Measurements from ENCODE around the gene KCNAB1.
"Not testable (repeated sequence)": the region's sequence is repeated elsewhere in the genome, so short reads cannot be mapped to it uniquely, and the experiment has no call there.

Gene KCNAB1

GRCh38 chr3:156284637-156285036 lies 164.3 kb downstream of the KCNAB1 start:
- not testable (repeated sequence) for H3K4me1 Mint-ChIP-seq (ENCODE audit: low read depth); H3K9me3 Mint-ChIP-seq (ENCODE audit: low read depth); H3K36me3 Mint-ChIP-seq; H3K27ac Mint-ChIP-seq; H3K4me3 Mint-ChIP-seq
- H3K27me3 Mint-ChIP-seq = peaks cover 11% of the 10 kb centered on the region

GRCh38 chr3:156285626-156286025 lies 165.2 kb downstream of the KCNAB1 start:
- Mint-ChIP-seq H3K4me3 (no peak overlapping the region), H3K9me3 (ENCODE audit: low read depth) (no peaks in the 10 kb centered on the region), H3K27ac (no peak overlapping the region), H3K36me3 (no peaks in the 10 kb centered on the region), H3K4me1 (ENCODE audit: low read depth) (no peaks in the 10 kb centered on the region), H3K27me3 (peaks cover 20% of the 10 kb centered on the region)

GRCh38 chr3:156290924-156291271 lies 170.5 kb downstream of the KCNAB1 start:
- H3K4me3 Mint-ChIP-seq = no peak overlapping the region
- peaks cover 27% of the 10 kb centered on the region for H3K27me3 Mint-ChIP-seq

GRCh38 chr3:156291272-156292123 lies 171.1 kb downstream of the KCNAB1 start:
- peaks cover 28% of the 10 kb centered on the region for H3K27me3 Mint-ChIP-seq
- no peaks in the 10 kb centered on the region for H3K9me3 Mint-ChIP-seq (ENCODE audit: low read depth)
- H3K4me1 Mint-ChIP-seq (ENCODE audit: low read depth) = peaks cover 9% of the 10 kb centered on the region
- peak overlapping the region; percentile 56 for H3K4me3 Mint-ChIP-seq
- no peaks in the 10 kb centered on the region for H3K36me3 Mint-ChIP-seq
- H3K27ac Mint-ChIP-seq = no peak overlapping the region

More at GRCh38 chr3:156290924-156291271, 170.5 kb downstream of the KCNAB1 start:
- H3K4me1 Mint-ChIP-seq (ENCODE audit: low read depth) = peaks cover 9% of the 10 kb centered on the region
- no peak overlapping the region for H3K27ac Mint-ChIP-seq
- no peaks in the 10 kb centered on the region for H3K9me3 Mint-ChIP-seq (ENCODE audit: low read depth)
- H3K36me3 Mint-ChIP-seq = no peaks in the 10 kb centered on the region

GRCh38 chr3:156293566-156293965 lies 173.2 kb downstream of the KCNAB1 start:
- Mint-ChIP-seq H3K4me1 (ENCODE audit: low read depth) (peaks cover 9% of the 10 kb centered on the region), H3K27me3 (peaks cover 27% of the 10 kb centered on the region), H3K4me3 (no peak overlapping the region), H3K36me3 (no peaks in the 10 kb centered on the region), H3K9me3 (ENCODE audit: low read depth) (no peaks in the 10 kb centered on the region), H3K27ac (no peak overlapping the region)

GRCh38 chr3:156297582-156297981 lies 177.2 kb downstream of the KCNAB1 start:
- H3K27me3 Mint-ChIP-seq = peaks cover 17% of the 10 kb centered on the region
- no peaks in the 10 kb centered on the region for H3K9me3 Mint-ChIP-seq (ENCODE audit: low read depth)
- no peaks in the 10 kb centered on the region for H3K36me3 Mint-ChIP-seq
- H3K4me1 Mint-ChIP-seq (ENCODE audit: low read depth) = no peaks in the 10 kb centered on the region
- H3K27ac Mint-ChIP-seq = no peak overlapping the region
- no peak overlapping the region for H3K4me3 Mint-ChIP-seq

- Mint-ChIP-seq H3K4me3 (no peak overlapping the region), H3K27me3 (peaks cover 14% of the 10 kb centered on the region), H3K4me1 (ENCODE audit: low read depth) (no peaks in the 10 kb centered on the region), H3K36me3 (no peaks in the 10 kb centered on the region), H3K27ac (no peak overlapping the region), H3K9me3 (ENCODE audit: low read depth) (no peaks in the 10 kb centered on the region)
Measured at GRCh38 chr3:156298014-156298413, 177.6 kb downstream of the KCNAB1 start.

GRCh38 chr3:156298938-156299337 lies 178.6 kb downstream of the KCNAB1 start:
- no peaks in the 10 kb centered on the region for H3K36me3 Mint-ChIP-seq
- H3K27ac Mint-ChIP-seq = no peak overlapping the region
- peaks cover 10% of the 10 kb centered on the region for H3K27me3 Mint-ChIP-seq
- no peaks in the 10 kb centered on the region for H3K4me1 Mint-ChIP-seq (ENCODE audit: low read depth)
- no peaks in the 10 kb centered on the region for H3K9me3 Mint-ChIP-seq (ENCODE audit: low read depth)
- H3K4me3 Mint-ChIP-seq = no peak overlapping the region

- no peak overlapping the region for H3K4me3 Mint-ChIP-seq
- no peaks in the 10 kb centered on the region for H3K36me3 Mint-ChIP-seq
- H3K4me1 Mint-ChIP-seq (ENCODE audit: low read depth) = no peaks in the 10 kb centered on the region
- no peak overlapping the region for H3K27ac Mint-ChIP-seq
- peaks cover 9% of the 10 kb centered on the region for H3K27me3 Mint-ChIP-seq
- no peaks in the 10 kb centered on the region for H3K9me3 Mint-ChIP-seq (ENCODE audit: low read depth)
Measured at GRCh38 chr3:156299569-156299968, 179.2 kb downstream of the KCNAB1 start.

- no peak overlapping the region for H3K4me3 Mint-ChIP-seq
- H3K4me1 Mint-ChIP-seq (ENCODE audit: low read depth) = no peaks in the 10 kb centered on the region
- no peak overlapping the region for H3K27ac Mint-ChIP-seq
Measured at GRCh38 chr3:156300371-156300770, 180.0 kb downstream of the KCNAB1 start.

GRCh38 chr3:156300929-156301840 lies 180.8 kb downstream of the KCNAB1 start:
- Mint-ChIP-seq H3K4me3 (no peak overlapping the region), H3K27me3 (peaks cover 6% of the 10 kb centered on the region), H3K27ac (no peak overlapping the region), H3K4me1 (ENCODE audit: low read depth) (no peaks in the 10 kb centered on the region), H3K9me3 (ENCODE audit: low read depth) (no peaks in the 10 kb centered on the region), H3K36me3 (no peaks in the 10 kb centered on the region)

More at GRCh38 chr3:156300371-156300770, 180.0 kb downstream of the KCNAB1 start:
- H3K36me3 Mint-ChIP-seq = no peaks in the 10 kb centered on the region
- H3K27me3 Mint-ChIP-seq = peaks cover 9% of the 10 kb centered on the region
- no peaks in the 10 kb centered on the region for H3K9me3 Mint-ChIP-seq (ENCODE audit: low read depth)

- no peaks in the 10 kb centered on the region for H3K4me1 Mint-ChIP-seq (ENCODE audit: low read depth)
- H3K27me3 Mint-ChIP-seq = peaks cover 3% of the 10 kb centered on the region
- H3K4me3 Mint-ChIP-seq = no peak overlapping the region
- H3K27ac Mint-ChIP-seq = no peak overlapping the region
- no peaks in the 10 kb centered on the region for H3K36me3 Mint-ChIP-seq
- H3K9me3 Mint-ChIP-seq (ENCODE audit: low read depth) = no peaks in the 10 kb centered on the region
Measured at GRCh38 chr3:156303001-156303707, 182.8 kb downstream of the KCNAB1 start.

- H3K4me3 Mint-ChIP-seq = no peak overlapping the region
- H3K36me3 Mint-ChIP-seq = no peaks in the 10 kb centered on the region
- no peak overlapping the region for H3K27ac Mint-ChIP-seq
- H3K4me1 Mint-ChIP-seq (ENCODE audit: low read depth) = no peaks in the 10 kb centered on the region
- H3K27me3 Mint-ChIP-seq = peaks cover 3% of the 10 kb centered on the region
- no peaks in the 10 kb centered on the region for H3K9me3 Mint-ChIP-seq (ENCODE audit: low read depth)
Measured at GRCh38 chr3:156304406-156304805, 184.0 kb downstream of the KCNAB1 start.

- Mint-ChIP-seq H3K9me3 (ENCODE audit: low read depth) (no peaks in the 10 kb centered on the region), H3K27me3 (peaks cover 3% of the 10 kb centered on the region), H3K4me1 (ENCODE audit: low read depth) (no peaks in the 10 kb centered on the region), H3K4me3 (no peak overlapping the region), H3K36me3 (no peaks in the 10 kb centered on the region), H3K27ac (no peak overlapping the region)
Measured at GRCh38 chr3:156305672-156306071, 185.3 kb downstream of the KCNAB1 start.

- Mint-ChIP-seq H3K36me3 (no peaks in the 10 kb centered on the region), H3K4me3 (no peak overlapping the region), H3K9me3 (ENCODE audit: low read depth) (no peaks in the 10 kb centered on the region), H3K4me1 (ENCODE audit: low read depth) (no peaks in the 10 kb centered on the region), H3K27ac (no peak overlapping the region), H3K27me3 (peaks cover 4% of the 10 kb centered on the region)
Measured at GRCh38 chr3:156307704-156308103, 187.3 kb downstream of the KCNAB1 start.
